Loucy (cell line): Measurements from ENCODE around the gene TGFBR3.

Source experiments
- H2AFZ ChIP-seq: fragments of 200-600 bp; sonication (generic); 2 replicates; pipeline ENCODE4 v1.6.0; 2016; ENCODE audit warnings: antibody characterized with exemption, mild to moderate bottlenecking, low read length, moderate library complexity
- H3F3A ChIP-seq: fragments of 200-600 bp; 2 replicates; pipeline ENCODE4 v1.6.0; 2016; ENCODE audit warnings: antibody characterized with exemption, low read depth, mild to moderate bottlenecking
- H3K27me3 ChIP-seq: fragments of 200-600 bp; sonication (generic); 2 replicates; pipeline ENCODE4 v1.6.1; 2014; ENCODE audit warnings: low read length, mild to moderate bottlenecking; ENCODE audit not compliant: insufficient read depth, poor library complexity, severe bottlenecking
- H3K36me3 ChIP-seq: fragments of 200-600 bp; sonication (generic); 2 replicates; pipeline ENCODE4 v1.6.1; 2016; ENCODE audit warnings: low read length; ENCODE audit not compliant: insufficient read depth
- H3K4me1 ChIP-seq: fragments of 200-600 bp; sonication (generic); 2 replicates; pipeline ENCODE4 v1.5.1; 2014; ENCODE audit warnings: low read length, mild to moderate bottlenecking; ENCODE audit not compliant: insufficient read depth, poor library complexity, severe bottlenecking
- H3K4me2 ChIP-seq: fragments of 200-600 bp; sonication (generic); 2 replicates; pipeline ENCODE4 v1.6.0; 2014; ENCODE audit warnings: antibody characterized with exemption, low read length, low read depth, mild to moderate bottlenecking; ENCODE audit not compliant: poor library complexity, severe bottlenecking
- H3K4me3 ChIP-seq: fragments of 200-600 bp; sonication (generic); 2 replicates; pipeline ENCODE4 v1.5.1; 2014; ENCODE audit warnings: low read length, mild to moderate bottlenecking, mixed read lengths; ENCODE audit not compliant: poor library complexity, severe bottlenecking
- H3K79me2 ChIP-seq: fragments of 200-600 bp; sonication (generic); 2 replicates; pipeline ENCODE4 v1.6.1; 2014; ENCODE audit warnings: low read length; ENCODE audit not compliant: insufficient read depth
- H3K9ac ChIP-seq: fragments of 200-600 bp; sonication (generic); 2 replicates; pipeline ENCODE4 v1.6.0; 2014; ENCODE audit warnings: mild to moderate bottlenecking, low read depth, low read length, moderate library complexity; ENCODE audit not compliant: poor library complexity, severe bottlenecking
- H3K9me2 ChIP-seq: fragments of 200-600 bp; sonication (generic); replicated peaks from 2 replicates; pipeline ENCODE4 v1.6.1; 2016; ENCODE audit warnings: low read depth, low read length, mixed read lengths
- H3K9me3 ChIP-seq: fragments of 200-600 bp; sonication (generic); 2 replicates; pipeline ENCODE4 v1.6.1; 2014; ENCODE audit warnings: mild to moderate bottlenecking, antibody characterized with exemption, low read length, low read depth; ENCODE audit not compliant: insufficient read depth
- H4K20me1 ChIP-seq: fragments of 200-600 bp; sonication (generic); 2 replicates; pipeline ENCODE4 v1.6.0; 2014; ENCODE audit warnings: antibody characterized with exemption, low read length, mild to moderate bottlenecking; ENCODE audit not compliant: insufficient read depth, poor library complexity, severe bottlenecking
- CTCF ChIP-seq: fragments of 200-600 bp; sonication (generic); conservative IDR thresholded peaks from 2 replicates; pipeline ENCODE4 v1.5.1; 2014; ENCODE audit warnings: mild to moderate bottlenecking, antibody characterized with exemption, low read length
- EZH2phosphoT487 ChIP-seq: fragments of 200-600 bp; IDR thresholded peaks from 2 replicates; pipeline ENCODE4 v1.6.1; 2018; ENCODE audit warnings: antibody characterized with exemption, mild to moderate bottlenecking, moderate library complexity, borderline replicate concordance

Gene TGFBR3

GRCh38 chr1:91697416-91697815 is 188.5 kb downstream of the TGFBR3 start:
- Histone ChIP-seq H3K9me2 (no peaks in the 10 kb centered on the region), H3K9ac (peak overlapping the region; percentile 31), H3K9me3 (no peaks in the 10 kb centered on the region), H3K36me3 (no peaks in the 10 kb centered on the region), H3K79me2 (no peaks in the 10 kb centered on the region), H3K4me2 (peak overlapping the region; percentile 54), H3F3A (no peaks in the 10 kb centered on the region), H3K27me3 (no peaks in the 10 kb centered on the region), H3K4me3 (peak overlapping the region; percentile 39), H4K20me1 (no peaks in the 10 kb centered on the region), H2AFZ (peak overlapping the region; percentile 37; the same call in 1 of the 2 replicates), H3K4me1 (peaks cover 9% of the 10 kb centered on the region)
- TF ChIP-seq EZH2phosphoT487 (no peak), CTCF (no peak)

GRCh38 chr1:91696321-91696720 is 189.6 kb downstream of the TGFBR3 start:
- Histone ChIP-seq H3K4me2 (no peak overlapping the region), H3K36me3 (no peaks in the 10 kb centered on the region), H2AFZ (no peak overlapping the region), H3K9me3 (no peaks in the 10 kb centered on the region), H4K20me1 (no peaks in the 10 kb centered on the region), H3K4me1 (peaks cover 9% of the 10 kb centered on the region), H3K27me3 (no peaks in the 10 kb centered on the region), H3K9ac (no peak overlapping the region), H3K79me2 (no peaks in the 10 kb centered on the region), H3K4me3 (no peak overlapping the region), H3K9me2 (no peaks in the 10 kb centered on the region), H3F3A (no peaks in the 10 kb centered on the region)
- TF ChIP-seq CTCF (no peak), EZH2phosphoT487 (no peak)

- no peaks in the 10 kb centered on the region for H3K79me2 ChIP-seq
- H3K4me3 ChIP-seq = no peak overlapping the region
- no peak overlapping the region for H3K9ac ChIP-seq
- H3K36me3 ChIP-seq = no peaks in the 10 kb centered on the region
- no peaks in the 10 kb centered on the region for H3K9me2 ChIP-seq
- H3K4me2 ChIP-seq = no peak overlapping the region
- no peaks in the 10 kb centered on the region for H3K9me3 ChIP-seq
- no peak overlapping the region for H2AFZ ChIP-seq
- no peaks in the 10 kb centered on the region for H3F3A ChIP-seq
- no peaks in the 10 kb centered on the region for H4K20me1 ChIP-seq
- TF ChIP-seq EZH2phosphoT487 (no peak), CTCF (no peak)
- H3K4me1 ChIP-seq = peaks cover 9% of the 10 kb centered on the region
- no peaks in the 10 kb centered on the region for H3K27me3 ChIP-seq
These were observed 192.4 kb downstream of the TGFBR3 start for GRCh38 chr1:91693557-91693956.
